ENCODE data around the gene SLC46A2. TPM values are rescaled to one million over a fixed set of nuclear protein-coding genes. Genes with fewer than 3 reads are reported as not detected.

The SLC46A2 gene
- total RNA-seq, 1 donor = not detected

Other genes with a start within 250 kb of the SLC46A2 start
- 12.9 and 23.3 TPM in 2 replicates for gene INIP, start 172.8 kb downstream of the SLC46A2 start, total RNA-seq
- gene SNX30, start 140.1 kb downstream of the SLC46A2 start, total RNA-seq = 27.6 and 27.7 TPM in 2 replicates
- gene ZNF883, start 121.3 kb upstream of the SLC46A2 start, total RNA-seq = 0.64 and 2.2 TPM in 2 replicates
- gene ZFP37, start 165.8 kb upstream of the SLC46A2 start, total RNA-seq = 1.6 and 2.6 TPM in 2 replicates